Measurements from ENCODE around the gene FAF2.

GRCh38 chr5:176534640-176535039, 86.5 kb downstream of the FAF2 start:
- TF ChIP-seq POLR2A (IDR thresholded peaks at IDR 0.05; ENCODE audit: low read depth, low read length) (no peak), POLR2AphosphoS5 (IDR thresholded peaks at IDR 0.05; ENCODE audit: low read depth, low read length) (no peak)
